DND-41 (cell line): ENCODE results near the gene EPN1.

ENCODE experiments used
- ATAC-seq: fragments of 200-7000 bp; cut with Tn5 transposase; 3 replicates; pipeline ENCODE4 v1.9.1; 2021; ENCODE audit warnings: low read depth; ENCODE audit not compliant: insufficient read depth
- DNase-seq: peaks from one replicate; pipeline ENCODE4 v3.0.0-alpha.2; 2020
- H2AFZ ChIP-seq: 2 replicates; pipeline ENCODE4 v1.6.0; 2012; ENCODE audit warnings: low read depth, low read length
- H3K27ac ChIP-seq: 2 replicates; pipeline ENCODE4 v1.5.1; 2012; ENCODE audit warnings: low read length, inconsistent platforms
- H3K27me3 ChIP-seq: fragments of 200-600 bp; sonication (generic); 2 replicates; pipeline ENCODE4 v1.6.0; 2012; ENCODE audit warnings: low read length, mild to moderate bottlenecking, inconsistent platforms; ENCODE audit not compliant: insufficient read depth, poor library complexity
- H3K36me3 ChIP-seq: 2 replicates; pipeline ENCODE4 v1.5.1; 2012; ENCODE audit warnings: low read length, inconsistent platforms; ENCODE audit not compliant: insufficient read depth
- H3K4me1 ChIP-seq: 2 replicates; pipeline ENCODE4 v1.5.1; 2012; ENCODE audit warnings: mild to moderate bottlenecking, low read length; ENCODE audit not compliant: insufficient read depth
- H3K4me2 ChIP-seq: 2 replicates; pipeline ENCODE4 v1.6.0; 2012; ENCODE audit warnings: mild to moderate bottlenecking, moderate library complexity, low read length, inconsistent platforms; ENCODE audit not compliant: insufficient read depth
- H3K4me3 ChIP-seq, 2 experiments: fragments of 200-600 bp in 1 of 2; shearing (Covaris generic) in 1 of 2; 2 replicates each; pipeline ENCODE4 v1.5.1; 2012 to 2016; ENCODE audit warnings: inconsistent platforms in 2 of 2, low read length in 2 of 2, mild to moderate bottlenecking in 2 of 2, low read depth in 1 of 2, moderate library complexity in 1 of 2
- H3K79me2 ChIP-seq: 2 replicates; pipeline ENCODE4 v1.6.0; 2012; ENCODE audit warnings: low read length, inconsistent platforms; ENCODE audit not compliant: insufficient read depth
- H3K9ac ChIP-seq: 2 replicates; pipeline ENCODE4 v1.6.0; 2012; ENCODE audit warnings: low read depth, mild to moderate bottlenecking, inconsistent platforms, low read length, moderate library complexity
- H3K9me3 ChIP-seq: 2 replicates; pipeline ENCODE4 v1.5.1; 2012; ENCODE audit warnings: low read length, moderate library complexity, mild to moderate bottlenecking, inconsistent platforms; ENCODE audit not compliant: insufficient read depth, severe bottlenecking
- H4K20me1 ChIP-seq: 2 replicates; pipeline ENCODE4 v1.6.0; 2012; ENCODE audit warnings: low read length; ENCODE audit not compliant: insufficient read depth
- CTCF ChIP-seq: IDR thresholded peaks from 2 replicates; pipeline ENCODE4 v1.5.1; 2012; ENCODE audit warnings: borderline replicate concordance, low read length, moderate library complexity, mild to moderate bottlenecking; ENCODE audit not compliant: poor library complexity, severe bottlenecking; ENCODE audit errors: extremely low read depth
- EZH2 ChIP-seq: IDR thresholded peaks from 3 replicates; pipeline ENCODE4 v1.6.1; 2012; ENCODE audit warnings: borderline replicate concordance, low read depth, mild to moderate bottlenecking, moderate library complexity, low read length, inconsistent platforms; ENCODE audit not compliant: severe bottlenecking

The EPN1 gene

GRCh38 chr19:55683449-55684261 is 8.6 kb downstream of the EPN1 start:
- peaks cover 75% of the 10 kb centered on the region for H3K79me2 ChIP-seq
- H4K20me1 ChIP-seq = peaks cover 70% of the 10 kb centered on the region
- no peaks in the 10 kb centered on the region for H3K4me1 ChIP-seq
- no peak overlapping the region for H3K27ac ChIP-seq
- ATAC-seq = no peak
- DNase-seq = no peak
- no peak overlapping the region for H3K9ac ChIP-seq
- H3K36me3 ChIP-seq = peaks cover 90% of the 10 kb centered on the region
- no peak overlapping the region for H2AFZ ChIP-seq
- TF ChIP-seq CTCF (no peak), EZH2 (no peak)
- H3K9me3 ChIP-seq = no peaks in the 10 kb centered on the region
- no peak overlapping the region for H3K4me3 ChIP-seq
- H3K27me3 ChIP-seq = no peaks in the 10 kb centered on the region
- no peak overlapping the region for H3K4me2 ChIP-seq

- no peaks in the 10 kb centered on the region for H3K9me3 ChIP-seq
- no peak for ATAC-seq
- no peaks in the 10 kb centered on the region for H3K4me1 ChIP-seq
- peaks cover 65% of the 10 kb centered on the region for H4K20me1 ChIP-seq
- TF ChIP-seq CTCF (no peak), EZH2 (no peak)
- H3K27ac ChIP-seq = no peak overlapping the region
- H3K27me3 ChIP-seq = no peaks in the 10 kb centered on the region
- no peak overlapping the region for H3K4me2 ChIP-seq
- H3K79me2 ChIP-seq = peaks cover 60% of the 10 kb centered on the region
- DNase-seq = no peak
- H3K4me3 ChIP-seq = no peak overlapping the region
- peaks cover 90% of the 10 kb centered on the region for H3K36me3 ChIP-seq
- H2AFZ ChIP-seq = no peak overlapping the region
- no peak overlapping the region for H3K9ac ChIP-seq
Observed at GRCh38 chr19:55684946-55685681, 10.1 kb downstream of the EPN1 start.

GRCh38 chr19:55685776-55686175 is 10.8 kb downstream of the EPN1 start:
- Histone ChIP-seq H2AFZ (no peak overlapping the region), H3K9me3 (no peaks in the 10 kb centered on the region), H3K79me2 (peaks cover 54% of the 10 kb centered on the region), H3K4me3 (no peak overlapping the region), H3K4me1 (no peaks in the 10 kb centered on the region), H3K27me3 (no peaks in the 10 kb centered on the region), H3K4me2 (no peak overlapping the region), H3K27ac (no peak overlapping the region), H4K20me1 (peaks cover 66% of the 10 kb centered on the region), H3K9ac (no peak overlapping the region), H3K36me3 (peaks cover 90% of the 10 kb centered on the region)
- TF ChIP-seq EZH2 = no peak
- TF ChIP-seq CTCF = no peak
- DNase-seq = no peak
- ATAC-seq = no peak
